ENCODE results near the gene SLC25A29. TPM values are rescaled to one million over a fixed set of nuclear protein-coding genes. Genes with fewer than 3 reads are reported as not detected.

Gene SLC25A29
- total and polyA plus RNA-seq, 2 of the 13 experiments (the other 11 are each of a cell fraction or from before 2014, with no cell fraction given): 12.2 to 17.2 TPM

- TF ChIP-seq SNAPC4 (CRISPR knock-in tag; IDR thresholded peaks at IDR 0.05): no peak
- no peak for TF ChIP-seq CREM (IDR thresholded peaks at IDR 0.05)
- no peak for TF ChIP-seq CREM (CRISPR knock-in tag; IDR thresholded peaks at IDR 0.05)
- no peak; the same call in 1 of the 2 replicates for TF ChIP-seq CCDC6 (CRISPR knock-in tag; IDR thresholded peaks at IDR 0.05)
- TF ChIP-seq ZFP41 (CRISPR knock-in tag; IDR thresholded peaks at IDR 0.05; ENCODE audit: borderline replicate concordance): no peak
- no peak for TF ChIP-seq PHF5A (CRISPR knock-in tag; IDR thresholded peaks at IDR 0.05; ENCODE audit: low read depth, unreplicated experiment)
- TF ChIP-seq HIVEP1 (CRISPR knock-in tag; IDR thresholded peaks at IDR 0.05): peak; percentile 65; the same call in 1 of the 2 replicates
- TF ChIP-seq ZNF577 (CRISPR knock-in tag; IDR thresholded peaks at IDR 0.05; ENCODE audit: borderline replicate concordance, low read depth): no peak
- peak; percentile 34; the same call in 1 of the 2 replicates for TF ChIP-seq RXRA (CRISPR knock-in tag; IDR thresholded peaks at IDR 0.05)
- no peak for TF ChIP-seq RERE (CRISPR knock-in tag; IDR thresholded peaks at IDR 0.05; ENCODE audit: low read depth)
- peak; percentile 81 for TF ChIP-seq AGO1 (IDR thresholded peaks at IDR 0.05; ENCODE audit: low read depth, low read length, poor library complexity, severe bottlenecking)
- TF ChIP-seq USF2 (IDR thresholded peaks at IDR 0.05; ENCODE audit: low read depth, low read length): no peak
- TF ChIP-seq USF2 (CRISPR knock-in tag; IDR thresholded peaks at IDR 0.05; ENCODE audit: borderline replicate concordance): no peak
- no peak for TF ChIP-seq MAFK (conservative IDR thresholded peaks at IDR 0.05 in 1 of 2, IDR thresholded peaks at IDR 0.05 in 1 of 2; ENCODE audit: low read length in 2 of 2)
- TF ChIP-seq ZNF367 (CRISPR knock-in tag; IDR thresholded peaks at IDR 0.05; ENCODE audit: borderline replicate concordance): no peak
These were observed 21.0 kb downstream of the SLC25A29 start (continued) for GRCh38 chr14:100285021-100285912.
